ENCODE results near the gene FCF1.

- TF ChIP-seq CTCF (IDR thresholded peaks at IDR 0.05; ENCODE audit: borderline replicate concordance, extremely low read depth, low read length, poor library complexity, severe bottlenecking): no peak
- no peak for TF ChIP-seq EZH2 (IDR thresholded peaks at IDR 0.05; ENCODE audit: borderline replicate concordance, low read depth, low read length, severe bottlenecking)
These were observed 58.5 kb downstream of the FCF1 start for GRCh38 chr14:74771399-74771798.
